ENCODE results near the gene ITPR2. TPM values are rescaled to one million over a fixed set of nuclear protein-coding genes. Genes with fewer than 3 reads are reported as not detected.

ITPR2 gene
- total RNA-seq, 1 donor from 2014 or later = 48.1 TPM

- intact Hi-C loops (cut with DNase I) = no loop called here
- H3K36me3 ChIP-seq = no peaks in the 10 kb centered on the region
- TF ChIP-seq CTCF (IDR thresholded peaks at IDR 0.05) = no peak
- no peak for TF ChIP-seq POLR2AphosphoS5 (IDR thresholded peaks at IDR 0.05; ENCODE audit: insufficient read depth in 1 of 2, low read depth in 1 of 2)
- TF ChIP-seq POLR2A (IDR thresholded peaks at IDR 0.05) = no peak
- H3K27ac ChIP-seq = no peak overlapping the region
- H3K27me3 ChIP-seq = no peaks in the 10 kb centered on the region
- DNase-seq (ENCODE audit: extremely low spot score in 2 of 2) = no peak
- no peak overlapping the region for H3K4me3 ChIP-seq
- H3K4me1 ChIP-seq = no peaks in the 10 kb centered on the region
- H3K9me3 ChIP-seq = no peaks in the 10 kb centered on the region
These were observed 474.3 kb downstream of the ITPR2 start for GRCh38 chr12:26358651-26359050.

GRCh38 chr12:26347300-26347699 lies 485.7 kb downstream of the ITPR2 start:
- DNase-seq (ENCODE audit: extremely low spot score in 2 of 2) = no peak
- Histone ChIP-seq H3K9me3 (no peaks in the 10 kb centered on the region), H3K36me3 (no peaks in the 10 kb centered on the region), H3K4me1 (no peaks in the 10 kb centered on the region), H3K4me3 (no peak overlapping the region), H3K27me3 (no peaks in the 10 kb centered on the region), H3K27ac (no peak overlapping the region)
- intact Hi-C loops (cut with DNase I) = no loop called here
- no peak for TF ChIP-seq CTCF (IDR thresholded peaks at IDR 0.05)

- no peak overlapping the region for H3K27ac ChIP-seq
- no peak for DNase-seq (ENCODE audit: extremely low spot score in 2 of 2)
- no peak overlapping the region for H3K4me3 ChIP-seq
- no peaks in the 10 kb centered on the region for H3K27me3 ChIP-seq
- H3K36me3 ChIP-seq = no peaks in the 10 kb centered on the region
- no peaks in the 10 kb centered on the region for H3K4me1 ChIP-seq
- no peaks in the 10 kb centered on the region for H3K9me3 ChIP-seq
- TF ChIP-seq POLR2A (IDR thresholded peaks at IDR 0.05) = no peak
- TF ChIP-seq POLR2AphosphoS5 (IDR thresholded peaks at IDR 0.05; ENCODE audit: insufficient read depth in 1 of 2, low read depth in 1 of 2) = no peak
- no peak for TF ChIP-seq CTCF (IDR thresholded peaks at IDR 0.05)
- intact Hi-C loops (cut with DNase I) = no loop called here
These were observed 486.3 kb downstream of the ITPR2 start for GRCh38 chr12:26346736-26347135.

GRCh38 chr12:26345471-26346003 lies 487.5 kb downstream of the ITPR2 start:
- Histone ChIP-seq H3K27me3 (no peaks in the 10 kb centered on the region), H3K36me3 (no peaks in the 10 kb centered on the region), H3K9me3 (no peaks in the 10 kb centered on the region), H3K4me3 (no peak overlapping the region), H3K4me1 (no peaks in the 10 kb centered on the region), H3K27ac (no peak overlapping the region)
- DNase-seq (ENCODE audit: extremely low spot score in 2 of 2) = no peak
- TF ChIP-seq CTCF (IDR thresholded peaks at IDR 0.05) (no peak), POLR2AphosphoS5 (IDR thresholded peaks at IDR 0.05; ENCODE audit: insufficient read depth in 1 of 2, low read depth in 1 of 2) (no peak), POLR2A (IDR thresholded peaks at IDR 0.05) (no peak)
- intact Hi-C loops (cut with DNase I) = no loop called here

- no peak overlapping the region for H3K4me3 ChIP-seq
- no peaks in the 10 kb centered on the region for H3K27me3 ChIP-seq
- H3K36me3 ChIP-seq = peaks cover 0 to 6% of the 10 kb centered on the region in 2 donors
- H3K4me1 ChIP-seq = no peaks in the 10 kb centered on the region
- no peaks in the 10 kb centered on the region for H3K9me3 ChIP-seq
- H3K27ac ChIP-seq = no peak overlapping the region
- intact Hi-C loops (cut with DNase I) = no loop called here
- no peak for DNase-seq (ENCODE audit: extremely low spot score in 2 of 2)
- TF ChIP-seq CTCF (IDR thresholded peaks at IDR 0.05) = no peak
- TF ChIP-seq POLR2AphosphoS5 (IDR thresholded peaks at IDR 0.05; ENCODE audit: insufficient read depth in 1 of 2, low read depth in 1 of 2) = no peak
- TF ChIP-seq POLR2A (IDR thresholded peaks at IDR 0.05) = no peak
These were observed 491.5 kb downstream of the ITPR2 start for GRCh38 chr12:26341491-26341890.
